ENCODE measurements around the gene PRELID2. TPM values are rescaled to one million over a fixed set of nuclear protein-coding genes. Genes with fewer than 3 reads are reported as not detected.
A peak's percentile ranks its signal among the peaks of the same experiment; 100 is the strongest.

PRELID2 gene
- total RNA-seq, 1 donor from 2014 or later = 9.2 TPM

GRCh38 chr5:145723516-145723915 is 111.6 kb downstream of the PRELID2 start:
- H3K27me3 Mint-ChIP-seq (ENCODE audit: low read depth, unreplicated experiment) = no peaks in the 10 kb centered on the region
- no peak for TF ChIP-seq CTCF (IDR thresholded peaks at IDR 0.05; ENCODE audit: insufficient read depth, low read depth, low read length)
- Histone ChIP-seq H3K4me2 (ENCODE audit: low read length) (no peak overlapping the region), H3K79me2 (ENCODE audit: insufficient read depth, low read length) (no peaks in the 10 kb centered on the region), H3K27me3 (ENCODE audit: insufficient read depth, low read length) (no peaks in the 10 kb centered on the region), H3K9me3 (ENCODE audit: insufficient read depth, low read depth, low read length) (peaks cover 5% of the 10 kb centered on the region), H3K4me1 (ENCODE audit: insufficient read depth, low read length) (no peaks in the 10 kb centered on the region), H3K9ac (ENCODE audit: low read length) (no peak overlapping the region), H3K27ac (ENCODE audit: low read depth, low read length) (no peak overlapping the region), H2AFZ (ENCODE audit: low read depth, low read length) (no peak overlapping the region), H4K20me1 (ENCODE audit: insufficient read depth, low read length) (no peaks in the 10 kb centered on the region), H3K36me3 (ENCODE audit: insufficient read depth, low read length) (no peaks in the 10 kb centered on the region), H3K4me3 (ENCODE audit: insufficient read depth, low read depth, low read length) (no peak overlapping the region)
- DNase-seq (ENCODE audit: low read depth) = no peak
- peaks cover 16% of the 10 kb centered on the region for H3K36me3 Mint-ChIP-seq (ENCODE audit: low read depth, unreplicated experiment)
- peaks cover 27% of the 10 kb centered on the region for H3K9me3 Mint-ChIP-seq (ENCODE audit: unreplicated experiment)
- no peak overlapping the region for H3K27ac Mint-ChIP-seq (ENCODE audit: unreplicated experiment)
- no peak overlapping the region for H3K4me3 Mint-ChIP-seq (ENCODE audit: unreplicated experiment)
- H3K4me1 Mint-ChIP-seq (ENCODE audit: low read depth, unreplicated experiment) = peaks cover 3% of the 10 kb centered on the region
- no peak for FAIRE-seq

GRCh38 chr5:145718956-145719355 is 116.2 kb downstream of the PRELID2 start:
- Mint-ChIP-seq H3K4me3 (ENCODE audit: unreplicated experiment) (no peak overlapping the region), H3K27me3 (ENCODE audit: low read depth, unreplicated experiment) (no peaks in the 10 kb centered on the region), H3K9me3 (ENCODE audit: unreplicated experiment) (no peaks in the 10 kb centered on the region), H3K4me1 (ENCODE audit: low read depth, unreplicated experiment) (peaks cover 3% of the 10 kb centered on the region), H3K36me3 (ENCODE audit: low read depth, unreplicated experiment) (no peaks in the 10 kb centered on the region), H3K27ac (ENCODE audit: unreplicated experiment) (no peak overlapping the region)
- Histone ChIP-seq H3K9me3 (ENCODE audit: insufficient read depth, low read depth, low read length) (no peaks in the 10 kb centered on the region), H3K4me2 (ENCODE audit: low read length) (no peak overlapping the region), H3K27ac (ENCODE audit: low read depth, low read length) (no peak overlapping the region), H4K20me1 (ENCODE audit: insufficient read depth, low read length) (no peaks in the 10 kb centered on the region), H3K79me2 (ENCODE audit: insufficient read depth, low read length) (no peaks in the 10 kb centered on the region), H3K27me3 (ENCODE audit: insufficient read depth, low read length) (no peaks in the 10 kb centered on the region), H3K4me1 (ENCODE audit: insufficient read depth, low read length) (no peaks in the 10 kb centered on the region), H2AFZ (ENCODE audit: low read depth, low read length) (no peak overlapping the region), H3K9ac (ENCODE audit: low read length) (no peak overlapping the region), H3K36me3 (ENCODE audit: insufficient read depth, low read length) (no peaks in the 10 kb centered on the region), H3K4me3 (ENCODE audit: insufficient read depth, low read depth, low read length) (no peak overlapping the region)
- TF ChIP-seq CTCF (IDR thresholded peaks at IDR 0.05; ENCODE audit: insufficient read depth, low read depth, low read length) (peak; percentile 42), EZH2 (IDR thresholded peaks at IDR 0.05; ENCODE audit: insufficient read depth, low read length) (no peak)
- FAIRE-seq (no peak), DNase-seq (ENCODE audit: low read depth) (peak; percentile 20)

GRCh38 chr5:145715412-145715811 is 119.7 kb downstream of the PRELID2 start:
- DNase-seq (ENCODE audit: low read depth) (no peak), FAIRE-seq (no peak)
- Histone ChIP-seq H3K9me3 (ENCODE audit: insufficient read depth, low read depth, low read length) (no peaks in the 10 kb centered on the region), H2AFZ (ENCODE audit: low read depth, low read length) (no peak overlapping the region), H3K27me3 (ENCODE audit: insufficient read depth, low read length) (no peaks in the 10 kb centered on the region), H3K4me2 (ENCODE audit: low read length) (no peak overlapping the region), H3K9ac (ENCODE audit: low read length) (no peak overlapping the region), H3K4me1 (ENCODE audit: insufficient read depth, low read length) (no peaks in the 10 kb centered on the region), H4K20me1 (ENCODE audit: insufficient read depth, low read length) (no peaks in the 10 kb centered on the region), H3K36me3 (ENCODE audit: insufficient read depth, low read length) (no peaks in the 10 kb centered on the region), H3K4me3 (ENCODE audit: insufficient read depth, low read depth, low read length) (no peak overlapping the region), H3K79me2 (ENCODE audit: insufficient read depth, low read length) (no peaks in the 10 kb centered on the region), H3K27ac (ENCODE audit: low read depth, low read length) (no peak overlapping the region)
- no peaks in the 10 kb centered on the region for H3K36me3 Mint-ChIP-seq (ENCODE audit: low read depth, unreplicated experiment)
- no peaks in the 10 kb centered on the region for H3K9me3 Mint-ChIP-seq (ENCODE audit: unreplicated experiment)
- no peaks in the 10 kb centered on the region for H3K27me3 Mint-ChIP-seq (ENCODE audit: low read depth, unreplicated experiment)
- H3K27ac Mint-ChIP-seq (ENCODE audit: unreplicated experiment) = no peak overlapping the region
- H3K4me3 Mint-ChIP-seq (ENCODE audit: unreplicated experiment) = no peak overlapping the region
- TF ChIP-seq EZH2 (IDR thresholded peaks at IDR 0.05; ENCODE audit: insufficient read depth, low read length) = no peak
- peaks cover 3% of the 10 kb centered on the region for H3K4me1 Mint-ChIP-seq (ENCODE audit: low read depth, unreplicated experiment)

Measured in astrocyte (in vitro differentiated cells and primary cell).